NT2/D1 (cell line): ENCODE data around the gene CALU.

Experiments used
- SUZ12 ChIP-seq: IDR thresholded peaks from 2 replicates; pipeline ENCODE4 v1.6.1; 2011; ENCODE audit not compliant: insufficient read length, insufficient read depth; ENCODE audit errors: extremely low read depth
- YY1 ChIP-seq: IDR thresholded peaks from 2 replicates; pipeline ENCODE4 v1.6.1; 2011; ENCODE audit not compliant: insufficient read length, insufficient read depth
- ZNF274 ChIP-seq: IDR thresholded peaks from 2 replicates; pipeline ENCODE4 v1.6.1; 2011; ENCODE audit warnings: mild to moderate bottlenecking, low read depth, low read length

- no peak for TF ChIP-seq ZNF274
- no peak for TF ChIP-seq YY1
- no peak for TF ChIP-seq SUZ12
Measured at GRCh38 chr7:128781851-128782250, 42.7 kb downstream of the CALU start.
